Stimulated activated naive CD8-positive, alpha-beta T cell treated with anti-CD3 and anti-CD28 coated beads, Interleukin-15, Interleukin-2, amounts not matched to agents 100 U/mL and 50 U/mL, for 24 hours (primary cell): ENCODE results near the gene KAT7.

Experiments used
- ATAC-seq: fragments of 150-1000 bp; cut with Tn5 transposase; one replicate; pipeline ENCODE4 v1.10.0; 2021
- DNase-seq: peaks from one replicate; pipeline ENCODE4 v3.0.0; 2021

KAT7 gene

GRCh38 chr17:49871211-49871610, 82.7 kb downstream of the KAT7 start:
- no peak for DNase-seq
- ATAC-seq = no peak

GRCh38 chr17:49872754-49873377, 84.4 kb downstream of the KAT7 start:
- DNase-seq = peak; percentile 12
- ATAC-seq = peak; percentile 41

- no peak for ATAC-seq
- no peak for DNase-seq
These were observed 85.0 kb downstream of the KAT7 start for GRCh38 chr17:49873466-49873865.

- ATAC-seq (no peak), DNase-seq (no peak)
These were observed 85.4 kb downstream of the KAT7 start for GRCh38 chr17:49873926-49874325.

- ATAC-seq = no peak
- DNase-seq = no peak
These were observed 86.4 kb downstream of the KAT7 start for GRCh38 chr17:49874911-49875310.

GRCh38 chr17:49875685-49876084, 87.2 kb downstream of the KAT7 start:
- ATAC-seq (no peak), DNase-seq (no peak)

- ATAC-seq (no peak), DNase-seq (no peak)
These were observed 90.7 kb downstream of the KAT7 start for GRCh38 chr17:49878931-49879904.

GRCh38 chr17:49880291-49881053, 92.0 kb downstream of the KAT7 start:
- DNase-seq = peak; percentile 84
- peak; percentile 91 for ATAC-seq

- ATAC-seq (no peak), DNase-seq (no peak)
These were observed 92.5 kb downstream of the KAT7 start for GRCh38 chr17:49881054-49881402.

- DNase-seq (no peak), ATAC-seq (no peak)
These were observed 94.0 kb downstream of the KAT7 start for GRCh38 chr17:49882434-49882833.
